ENCODE measurements around the gene MEAK7. TPM values are rescaled to one million over a fixed set of nuclear protein-coding genes. Genes with fewer than 3 reads are reported as not detected.

Gene MEAK7
- total and polyA plus RNA-seq, 2 donors (not counting 1 experiment from before 2014, with no cell fraction given) = 17.3 to 23.4 TPM

DNA sequence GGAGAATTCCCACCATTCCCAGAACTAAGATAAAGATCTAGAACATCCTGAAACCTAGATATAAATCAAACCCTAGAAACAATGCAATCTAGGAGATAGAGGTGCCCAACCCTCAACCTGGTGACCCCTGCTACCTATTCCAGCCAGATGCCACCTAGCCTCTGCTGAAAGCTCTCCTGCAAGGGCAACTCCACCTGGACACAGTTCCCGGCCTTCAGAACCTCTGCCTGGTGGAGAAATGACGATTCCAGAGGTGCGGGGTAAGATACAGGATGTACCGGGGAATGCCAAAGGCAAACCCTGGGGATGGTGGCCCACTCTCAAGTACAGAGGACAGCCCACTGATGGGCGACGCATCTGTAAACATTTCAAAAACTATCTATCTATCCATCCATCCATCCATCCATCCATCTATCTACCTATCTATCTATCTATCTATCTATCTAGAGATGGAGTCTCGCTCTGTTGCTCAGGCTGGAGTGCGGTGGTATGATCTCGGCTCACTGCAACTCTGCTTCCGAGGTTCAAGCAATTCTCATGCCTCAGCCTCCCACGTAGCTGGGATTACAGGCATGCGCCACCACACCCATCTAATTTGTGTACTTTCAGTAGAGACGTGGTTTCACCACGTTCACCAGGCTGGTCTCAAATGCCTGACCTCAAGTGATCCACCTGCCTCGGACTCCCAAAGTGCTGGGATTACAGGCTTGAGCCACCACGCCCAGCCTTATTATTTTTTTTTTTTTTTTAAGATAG, 19.0 kb downstream of the MEAK7 start:
- Histone ChIP-seq H3K4me2 (ENCODE audit: extremely low read depth, insufficient read depth, low read length) (no peak overlapping the region), H2AFZ (ENCODE audit: low read length) (no peak overlapping the region), H3K36me3 (ENCODE audit: control insufficient read depth, insufficient read depth, low read length) (peaks cover 20% of the 10 kb centered on the region), H3K27me3 (ENCODE audit: control insufficient read depth, insufficient read depth, low read length) (no peaks in the 10 kb centered on the region), H3K9ac (ENCODE audit: insufficient read depth, low read length) (no peak overlapping the region), H4K20me1 (ENCODE audit: control insufficient read depth, extremely low read depth, insufficient read depth, low read length) (no peaks in the 10 kb centered on the region), H3K79me2 (ENCODE audit: control insufficient read depth, insufficient read depth, low read length) (no peaks in the 10 kb centered on the region), H3K4me1 (ENCODE audit: control insufficient read depth, extremely low read depth, insufficient read depth, low read length) (no peaks in the 10 kb centered on the region), H3K27ac (ENCODE audit: insufficient read depth, low read length) (no peak overlapping the region), H3K9me3 (ENCODE audit: control insufficient read depth, insufficient read depth, low read depth, low read length) (no peaks in the 10 kb centered on the region), H3K4me3 (replicated peaks in 1 of 4; ENCODE audit: control extremely low read depth in 1 of 4, insufficient read depth in 1 of 4, low read depth in 3 of 4, low read length in 4 of 4) (no peak overlapping the region)
- no peak for DNase-seq (ENCODE audit: low read depth in 2 of 2)
- TF ChIP-seq EZH2 (IDR thresholded peaks at IDR 0.05; ENCODE audit: low read length, missing control alignments) (no peak), CTCF (conservative IDR thresholded peaks at IDR 0.05 in 1 of 2, IDR thresholded peaks at IDR 0.05 in 1 of 2; ENCODE audit: low read depth in 1 of 2, low read length in 2 of 2) (no peak)

- H3K36me3 ChIP-seq (ENCODE audit: control insufficient read depth, insufficient read depth, low read length) = peaks cover 22% of the 10 kb centered on the region
- DNase-seq (ENCODE audit: low read depth in 2 of 2) = peak; percentile 41 to 73
Observed at GRCh38 chr16:84484579-84485254, 19.7 kb downstream of the MEAK7 start.

More at GRCh38 chr16:84484579-84485254, 19.7 kb downstream of the MEAK7 start:
- TF ChIP-seq EZH2 (IDR thresholded peaks at IDR 0.05; ENCODE audit: low read length, missing control alignments) (no peak), CTCF (conservative IDR thresholded peaks at IDR 0.05 in 1 of 2, IDR thresholded peaks at IDR 0.05 in 1 of 2; ENCODE audit: low read depth in 1 of 2, low read length in 2 of 2) (peak; percentile 82 to 84)
- Histone ChIP-seq H4K20me1 (ENCODE audit: control insufficient read depth, extremely low read depth, insufficient read depth, low read length) (no peaks in the 10 kb centered on the region), H3K27ac (ENCODE audit: insufficient read depth, low read length) (no peak overlapping the region), H2AFZ (ENCODE audit: low read length) (no peak overlapping the region), H3K9me3 (ENCODE audit: control insufficient read depth, insufficient read depth, low read depth, low read length) (no peaks in the 10 kb centered on the region), H3K4me3 (replicated peaks in 1 of 4; ENCODE audit: control extremely low read depth in 1 of 4, insufficient read depth in 1 of 4, low read depth in 3 of 4, low read length in 4 of 4) (no peak overlapping the region), H3K27me3 (ENCODE audit: control insufficient read depth, insufficient read depth, low read length) (no peaks in the 10 kb centered on the region), H3K79me2 (ENCODE audit: control insufficient read depth, insufficient read depth, low read length) (no peaks in the 10 kb centered on the region), H3K9ac (ENCODE audit: insufficient read depth, low read length) (no peak overlapping the region), H3K4me1 (ENCODE audit: control insufficient read depth, extremely low read depth, insufficient read depth, low read length) (no peaks in the 10 kb centered on the region), H3K4me2 (ENCODE audit: extremely low read depth, insufficient read depth, low read length) (no peak overlapping the region)

Measured in fibroblast of lung (primary cell).